Raji (cell line): ENCODE measurements around the gene RTN4.
A peak's percentile ranks its signal among the peaks of the same experiment; 100 is the strongest.

Experiments
- POLR2A ChIP-seq: IDR thresholded peaks from 2 replicates; pipeline ENCODE4 v1.6.1; 2011; ENCODE audit warnings: low read depth, low read length, control low read depth; ENCODE audit not compliant: insufficient read depth

The RTN4 gene

DNA sequence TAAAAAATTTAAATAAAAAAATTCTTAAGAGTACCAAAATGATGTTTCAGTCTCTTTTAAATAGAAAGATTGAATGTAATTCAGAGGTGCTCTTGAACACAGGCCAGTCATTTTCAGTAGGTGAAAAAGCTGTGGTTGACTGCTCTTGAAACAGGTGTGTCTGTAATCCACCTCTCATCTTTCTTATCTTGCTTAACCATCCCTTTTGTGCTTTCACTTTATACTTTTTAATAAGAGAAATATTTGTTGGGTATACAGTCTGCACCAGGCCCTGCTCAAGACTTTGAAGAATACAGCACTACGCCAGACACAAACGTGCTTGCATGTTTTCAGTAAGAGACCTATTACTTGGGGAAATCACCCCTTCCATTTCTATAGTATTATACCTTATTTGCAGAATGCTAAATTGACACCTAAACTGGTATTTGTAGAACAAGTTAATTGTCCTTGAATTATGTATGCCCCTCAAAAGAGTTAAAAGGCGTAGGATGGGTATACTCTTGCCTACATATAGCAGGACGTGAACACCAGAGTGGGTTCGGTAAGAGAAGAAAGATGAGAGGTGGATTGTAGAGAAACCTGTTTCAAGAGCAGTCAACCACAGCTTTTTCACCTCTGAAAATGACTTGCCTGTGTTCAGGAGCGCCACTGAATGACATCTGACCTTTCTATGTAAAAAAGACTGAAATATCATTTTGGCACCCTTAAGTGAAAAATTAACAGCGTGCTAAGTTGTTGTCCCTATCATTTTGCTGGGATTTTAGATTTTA is 4.0 kb upstream of the RTN4 start:
- no peak for TF ChIP-seq POLR2A

DNA sequence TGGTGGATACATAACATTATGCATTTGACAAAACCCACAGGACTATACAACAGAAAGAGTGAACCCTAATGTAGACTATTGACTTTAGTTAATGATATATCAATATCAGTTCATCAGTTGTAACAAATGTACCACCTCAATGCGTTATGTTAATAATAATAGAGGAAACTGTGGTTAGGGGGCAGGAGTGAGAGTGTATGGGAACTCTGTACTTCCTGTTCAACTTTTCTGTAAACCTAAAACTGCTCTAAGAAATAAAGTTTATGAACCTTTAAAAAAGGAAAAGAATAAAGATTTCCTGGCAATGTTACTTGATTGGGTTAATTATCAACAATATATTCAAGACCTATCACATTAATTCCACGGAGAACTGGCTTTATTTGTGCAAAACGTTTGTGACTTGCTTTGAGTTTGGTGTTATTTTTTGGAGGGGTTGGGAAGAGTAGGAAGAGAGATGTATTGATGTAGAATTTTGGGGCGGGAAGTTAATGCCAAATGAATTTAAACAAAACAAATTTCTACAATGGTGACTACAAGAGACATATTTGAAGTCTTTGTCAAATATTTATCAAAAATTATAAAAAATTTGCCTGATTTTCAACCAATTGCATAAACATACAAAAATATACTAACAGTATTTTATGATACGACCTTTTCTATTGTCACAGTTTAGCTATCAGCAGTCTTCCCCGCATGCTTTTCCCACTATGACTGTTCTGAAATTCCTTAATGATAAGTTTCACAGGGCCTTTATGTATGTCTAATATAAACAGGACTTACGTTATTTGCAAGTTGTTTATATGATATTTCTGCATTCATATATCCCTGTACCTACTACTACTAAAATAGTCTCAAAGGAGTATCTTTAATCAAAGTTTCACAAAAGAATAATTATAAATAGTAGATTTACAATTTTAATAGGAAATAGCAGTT is 2.1 kb upstream of the RTN4 start:
- TF ChIP-seq POLR2A = no peak

- no peak for TF ChIP-seq POLR2A
These were observed 995 bp upstream of the RTN4 start for GRCh38 chr2:55051026-55051866.

- TF ChIP-seq POLR2A = no peak
These were observed 491 bp downstream of the RTN4 start for GRCh38 chr2:55049821-55050099.

DNA sequence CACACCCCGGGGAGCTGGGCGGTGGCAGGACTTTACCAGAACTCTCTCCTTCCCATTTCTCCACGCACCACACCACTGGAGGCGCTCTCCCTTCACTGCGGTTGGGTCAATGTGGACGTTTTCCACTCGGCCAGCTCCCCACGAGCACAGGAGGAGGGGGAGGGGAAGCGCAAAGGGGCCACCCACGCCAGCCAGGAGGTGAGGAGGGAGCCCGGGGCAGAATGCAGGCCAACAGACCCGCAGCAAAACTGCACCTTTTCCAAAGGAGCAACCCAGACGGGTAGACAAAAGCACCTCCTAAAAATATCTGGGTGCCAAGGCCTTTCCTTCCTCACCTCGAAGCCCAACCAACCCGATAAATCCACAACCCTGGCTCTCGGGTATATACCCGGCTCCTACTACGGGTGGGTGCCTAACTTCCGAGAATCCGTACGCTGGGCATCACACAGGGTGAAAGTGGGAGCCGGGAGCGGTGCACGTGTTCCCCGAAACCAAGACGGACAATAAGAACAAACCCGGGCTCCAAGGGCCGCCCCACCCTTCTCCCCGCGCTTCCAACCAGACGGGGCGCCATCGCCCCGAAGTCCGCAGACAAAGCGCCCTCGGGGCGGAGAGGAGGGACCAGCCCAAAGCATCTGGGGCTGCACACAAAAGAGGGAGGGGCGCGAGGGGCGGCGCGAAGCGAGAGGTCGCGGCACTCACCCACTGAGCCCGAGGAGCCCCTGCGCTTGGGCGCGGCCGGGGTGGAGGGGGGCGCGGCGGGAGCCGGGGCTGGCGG is 1.0 kb downstream of the RTN4 start:
- TF ChIP-seq POLR2A = peak; percentile 46

DNA sequence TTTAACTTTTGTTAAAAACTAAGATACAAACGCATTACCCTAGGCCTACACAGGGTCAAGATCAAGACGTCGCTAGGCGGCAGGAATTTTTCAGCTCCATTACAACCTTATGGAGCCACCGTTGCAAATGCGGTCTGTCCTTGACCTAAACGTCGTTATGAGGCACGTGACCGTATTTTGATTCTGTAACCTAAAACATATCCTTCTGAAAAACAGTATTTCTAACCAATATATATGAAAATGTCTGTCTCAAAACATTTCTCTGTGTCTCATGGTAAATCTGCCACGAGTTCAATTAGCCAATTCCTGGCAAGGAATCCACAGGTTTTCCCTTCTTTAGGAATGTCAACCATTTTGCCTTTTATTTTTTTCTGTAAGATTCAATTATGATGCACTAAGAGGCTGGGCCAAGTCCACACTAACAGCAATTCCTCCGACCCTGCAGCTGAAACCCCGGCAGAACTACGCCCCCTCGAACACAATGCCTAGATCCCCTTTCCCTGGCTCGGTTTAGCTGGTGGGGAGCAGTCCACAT is 1.7 kb downstream of the RTN4 start:
- TF ChIP-seq POLR2A = no peak

DNA sequence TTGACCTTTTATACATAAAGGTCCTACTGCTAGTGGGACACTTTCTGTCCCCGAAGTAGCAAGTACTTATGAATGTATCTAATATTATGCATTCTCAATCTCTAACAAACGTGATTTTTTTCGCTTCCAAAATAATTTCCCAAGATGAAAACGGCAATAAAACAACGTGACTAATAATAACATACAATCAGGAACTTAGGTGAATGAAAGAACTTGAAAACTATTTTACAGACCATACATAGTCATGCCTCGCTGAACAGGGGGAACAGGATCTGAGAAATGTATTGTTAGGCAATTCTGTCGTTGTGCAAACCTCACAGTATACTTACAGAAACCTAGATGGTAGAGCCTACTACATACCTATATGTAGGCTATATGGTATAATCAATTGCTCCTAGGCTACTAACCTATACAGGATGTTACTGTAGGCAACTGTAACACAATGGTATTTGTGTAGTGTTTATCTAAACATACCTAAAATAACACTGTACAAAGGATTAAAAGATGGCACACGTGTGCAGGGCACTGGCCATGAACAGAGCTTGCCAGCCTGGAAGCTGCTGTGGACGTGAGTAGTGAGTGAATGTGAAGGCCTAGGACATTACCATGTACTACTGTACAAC is 2.5 kb downstream of the RTN4 start:
- no peak for TF ChIP-seq POLR2A

DNA sequence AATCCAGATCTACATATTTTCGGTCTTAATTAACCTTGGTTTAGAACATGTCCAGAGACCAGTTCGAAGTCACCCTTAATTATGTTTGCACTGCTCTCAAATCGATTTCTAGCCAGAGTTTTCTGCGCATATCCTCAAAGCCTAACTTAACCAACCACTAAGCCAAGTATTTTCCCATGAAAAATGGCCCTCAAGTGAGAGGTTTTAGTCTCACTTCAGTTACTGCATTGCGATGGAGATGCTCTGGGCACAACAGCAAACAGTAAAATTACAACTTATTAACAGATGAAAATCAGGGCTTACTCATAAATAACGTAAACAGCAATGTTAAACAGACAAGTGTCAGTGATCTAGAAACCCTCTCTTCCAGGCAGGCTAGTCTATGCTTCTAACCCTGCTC is 4.5 kb downstream of the RTN4 start:
- no peak for TF ChIP-seq POLR2A

DNA sequence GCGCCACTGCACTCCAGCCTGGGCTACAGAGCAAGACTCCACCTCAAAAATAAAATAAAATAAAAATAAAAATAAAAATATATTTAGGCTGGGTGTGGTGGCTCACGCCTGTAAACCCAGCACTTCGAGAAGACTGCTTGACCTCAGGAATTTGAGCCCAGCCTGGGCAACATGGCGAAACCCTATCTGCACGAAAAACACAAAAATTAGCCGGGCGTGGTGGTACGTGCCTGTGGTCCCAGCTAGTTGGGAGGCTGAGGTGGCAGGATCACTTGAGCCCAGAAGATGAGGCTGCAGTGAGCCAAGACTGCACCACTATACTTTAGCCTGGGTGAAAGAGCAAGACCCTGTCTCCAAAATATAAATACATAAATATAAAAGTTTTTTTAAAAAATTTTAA is 6.4 kb downstream of the RTN4 start:
- TF ChIP-seq POLR2A = no peak

GRCh38 chr2:55038428-55038827 is 11.8 kb downstream of the RTN4 start:
- TF ChIP-seq POLR2A = no peak

DNA sequence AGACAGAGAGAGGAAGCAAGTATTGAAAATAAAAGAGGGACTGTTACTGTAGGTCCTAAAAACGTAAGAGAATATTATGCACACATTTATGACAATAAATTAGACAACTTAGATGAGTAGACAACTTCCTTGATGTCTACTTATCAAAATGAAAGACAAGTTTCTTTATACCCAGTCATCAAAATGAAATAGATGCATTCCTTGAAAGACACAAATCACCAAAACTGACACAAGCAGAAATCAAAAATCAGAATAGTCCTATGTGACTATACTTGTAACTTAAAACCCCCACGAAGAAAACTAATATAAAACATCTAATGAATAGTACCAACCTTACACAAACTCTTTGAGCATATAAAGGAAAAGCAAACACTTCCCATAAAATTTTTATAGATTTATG is 14.5 kb downstream of the RTN4 start:
- no peak for TF ChIP-seq POLR2A

DNA sequence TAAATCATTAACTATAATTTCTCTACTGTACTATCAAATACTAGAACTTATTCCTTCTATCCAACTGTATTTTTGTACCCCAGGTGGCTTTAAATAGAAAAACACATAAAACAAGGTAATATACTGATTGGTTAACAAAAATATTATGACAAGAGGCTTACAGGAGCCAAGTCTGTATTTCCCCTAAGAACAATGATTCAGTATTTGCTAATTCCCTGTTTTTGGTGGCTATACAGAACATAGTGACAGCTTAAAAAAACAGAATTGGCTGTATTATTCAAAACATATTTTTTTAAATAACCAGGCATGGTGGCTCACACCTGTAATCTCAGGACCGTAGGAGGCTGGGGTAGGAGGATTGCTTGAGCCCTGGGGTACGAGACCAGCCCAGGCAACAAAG is 16.3 kb downstream of the RTN4 start:
- no peak for TF ChIP-seq POLR2A

GRCh38 chr2:55033076-55033742 is 17.0 kb downstream of the RTN4 start:
- no peak for TF ChIP-seq POLR2A

DNA sequence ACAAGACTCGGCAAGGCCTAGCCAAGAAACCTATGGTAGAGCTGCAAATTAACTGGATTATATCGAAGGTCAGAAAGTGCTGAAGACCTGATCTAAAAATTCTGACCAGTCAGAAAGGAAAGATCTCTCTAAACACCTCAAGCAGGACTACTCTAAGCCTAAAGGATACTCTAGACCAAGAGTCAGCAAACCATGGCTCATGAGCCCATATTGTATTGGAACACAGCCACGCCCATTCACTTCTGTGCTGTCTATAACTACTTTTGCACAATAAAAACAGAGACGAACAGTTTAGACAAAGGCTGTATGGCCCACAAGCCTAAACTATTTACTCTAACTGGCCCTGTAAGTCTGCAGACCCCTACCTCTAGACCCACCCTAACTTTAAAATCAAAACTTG is 18.7 kb downstream of the RTN4 start:
- TF ChIP-seq POLR2A = no peak

DNA sequence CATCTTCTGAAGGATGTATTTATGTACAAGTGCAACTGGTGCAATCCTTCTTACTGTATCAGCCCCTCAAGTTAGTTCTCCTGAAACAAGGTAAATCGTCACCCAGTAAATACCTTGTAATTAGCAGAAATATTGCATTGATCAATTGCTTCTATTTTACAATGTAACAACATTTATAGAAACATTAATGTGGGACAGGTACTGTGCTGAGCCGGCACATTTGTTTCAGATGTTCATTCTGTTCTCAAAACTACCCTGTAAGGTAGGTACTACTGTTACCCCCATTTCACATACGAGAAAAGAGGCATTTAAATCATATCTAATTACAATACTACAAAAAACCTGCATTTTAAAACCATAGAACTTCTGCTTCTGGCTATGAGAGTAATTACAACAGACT is 19.5 kb downstream of the RTN4 start:
- TF ChIP-seq POLR2A = no peak
